GM12892 (cell line): Measurements from ENCODE around the gene PRPSAP2.

Source experiments
- POLR2A ChIP-seq: IDR thresholded peaks from 2 replicates; pipeline ENCODE4 v1.6.1; 2011; ENCODE audit warnings: low read depth, low read length, control low read depth
- POLR2AphosphoS5 ChIP-seq: IDR thresholded peaks from 2 replicates; pipeline ENCODE4 v1.6.1; 2011; ENCODE audit warnings: low read depth, low read length, control low read depth
- TAF1 ChIP-seq: IDR thresholded peaks from 2 replicates; pipeline ENCODE4 v1.6.1; 2011; ENCODE audit warnings: low read depth, mild to moderate bottlenecking, control low read depth, low read length, borderline replicate concordance

DNA sequence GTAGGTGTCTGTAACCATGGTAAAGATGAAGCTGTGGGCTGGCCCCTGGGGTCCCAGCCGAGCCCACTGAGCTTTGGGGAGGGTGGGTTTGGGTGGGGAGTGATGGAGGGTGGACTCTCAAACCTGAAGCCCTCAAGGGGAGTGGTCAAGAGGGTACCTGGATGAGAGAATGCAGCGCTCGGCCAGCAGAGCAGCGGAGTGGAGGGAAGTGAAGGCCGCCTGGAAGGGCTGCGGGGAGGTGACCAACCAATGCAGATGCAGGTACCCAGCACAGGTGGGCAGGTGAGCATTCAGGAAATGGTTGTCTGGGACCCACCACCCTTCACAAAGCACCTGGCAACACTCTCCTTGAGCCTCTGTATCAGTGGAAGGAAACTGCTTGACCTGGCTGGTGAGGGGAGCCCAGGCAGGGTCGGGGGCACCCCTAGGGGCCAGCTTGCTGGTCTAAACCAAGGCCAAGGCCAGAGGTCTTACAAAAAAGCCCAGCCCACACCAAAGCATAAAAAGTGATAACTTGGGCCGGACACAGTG, 90.6 kb downstream of the PRPSAP2 start:
- no peak for TF ChIP-seq POLR2A
- TF ChIP-seq TAF1 = no peak
- TF ChIP-seq POLR2AphosphoS5 = no peak
